Measurements from ENCODE around the gene KCNJ4. TPM values are rescaled to one million over a fixed set of nuclear protein-coding genes. Genes with fewer than 3 reads are reported as not detected.

KCNJ4 gene
- total and polyA plus RNA-seq, 10 of the 15 experiments (the other 5 are each of a cell fraction or from before 2014, with no cell fraction given) = not detected

DNA sequence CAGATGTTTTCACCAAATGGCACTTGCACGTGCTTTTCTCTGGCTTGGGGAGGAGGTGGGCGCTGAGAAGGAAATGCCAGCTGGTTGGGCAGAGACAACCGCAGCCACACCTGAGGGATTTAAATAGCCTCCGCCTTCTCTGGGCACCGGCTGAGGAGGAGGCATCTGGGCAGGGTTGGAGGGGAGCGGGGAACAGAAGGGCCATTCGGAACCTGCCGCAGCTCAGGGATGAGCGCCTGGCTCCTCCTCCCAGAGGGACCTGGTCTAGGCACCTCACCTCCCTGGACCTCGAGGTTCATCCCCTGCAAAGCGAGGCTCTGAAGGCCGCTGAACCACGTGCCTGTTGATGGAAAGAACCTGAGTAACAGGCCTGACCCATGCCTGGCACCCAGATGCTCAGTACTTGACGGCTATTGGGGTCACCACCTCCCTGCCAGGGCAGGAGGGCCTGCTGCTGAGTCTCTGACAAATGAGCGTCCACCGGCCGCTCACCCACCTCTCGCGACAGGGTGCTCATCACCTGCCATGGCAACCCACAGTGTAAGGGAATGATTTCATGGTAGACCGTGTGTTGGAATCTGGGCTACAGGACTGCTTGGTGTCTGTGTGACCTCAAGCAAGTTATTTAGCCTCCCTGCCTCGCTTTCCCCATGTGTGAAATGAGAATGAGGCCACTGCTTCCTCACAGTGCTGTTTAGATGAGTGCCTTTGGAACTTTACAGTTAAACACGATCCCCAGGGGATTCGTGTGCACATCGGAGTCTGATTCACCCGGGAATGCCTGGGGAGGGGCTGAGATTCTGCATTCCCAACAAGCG lies 10.9 kb upstream of the KCNJ4 start:
- peaks cover 4 to 12% of the 10 kb centered on the region in 2 experiments for H3K27me3 ChIP-seq (replicated peaks in 1 of 2; ENCODE audit: control insufficient read depth in 2 of 2, insufficient read depth in 2 of 2, low read length in 1 of 2)
- in situ Hi-C loops (cut with MboI) = no loop called here
- TF ChIP-seq, protein P1, sequence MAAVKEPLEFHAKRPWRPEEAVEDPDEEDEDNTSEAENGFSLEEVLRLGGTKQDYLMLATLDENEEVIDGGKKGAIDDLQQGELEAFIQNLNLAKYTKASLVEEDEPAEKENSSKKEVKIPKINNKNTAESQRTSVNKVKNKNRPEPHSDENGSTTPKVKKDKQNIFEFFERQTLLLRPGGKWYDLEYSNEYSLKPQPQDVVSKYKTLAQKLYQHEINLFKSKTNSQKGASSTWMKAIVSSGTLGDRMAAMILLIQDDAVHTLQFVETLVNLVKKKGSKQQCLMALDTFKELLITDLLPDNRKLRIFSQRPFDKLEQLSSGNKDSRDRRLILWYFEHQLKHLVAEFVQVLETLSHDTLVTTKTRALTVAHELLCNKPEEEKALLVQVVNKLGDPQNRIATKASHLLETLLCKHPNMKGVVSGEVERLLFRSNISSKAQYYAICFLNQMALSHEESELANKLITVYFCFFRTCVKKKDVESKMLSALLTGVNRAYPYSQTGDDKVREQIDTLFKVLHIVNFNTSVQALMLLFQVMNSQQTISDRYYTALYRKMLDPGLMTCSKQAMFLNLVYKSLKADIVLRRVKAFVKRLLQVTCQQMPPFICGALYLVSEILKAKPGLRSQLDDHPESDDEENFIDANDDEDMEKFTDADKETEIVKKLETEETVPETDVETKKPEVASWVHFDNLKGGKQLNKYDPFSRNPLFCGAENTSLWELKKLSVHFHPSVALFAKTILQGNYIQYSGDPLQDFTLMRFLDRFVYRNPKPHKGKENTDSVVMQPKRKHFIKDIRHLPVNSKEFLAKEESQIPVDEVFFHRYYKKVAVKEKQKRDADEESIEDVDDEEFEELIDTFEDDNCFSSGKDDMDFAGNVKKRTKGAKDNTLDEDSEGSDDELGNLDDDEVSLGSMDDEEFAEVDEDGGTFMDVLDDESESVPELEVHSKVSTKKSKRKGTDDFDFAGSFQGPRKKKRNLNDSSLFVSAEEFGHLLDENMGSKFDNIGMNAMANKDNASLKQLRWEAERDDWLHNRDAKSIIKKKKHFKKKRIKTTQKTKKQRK (IDR thresholded peaks at IDR 0.05; ENCODE audit: low read depth, low read length) = no peak
- no peak for TF ChIP-seq POLR2A (IDR thresholded peaks at IDR 0.05; ENCODE audit: low read depth, low read length)
- 0 out of 4 replicates have a peak, but pooled peaks of 1 of the 2 experiments have one; percentile 7 for TF ChIP-seq BHLHE40 (IDR thresholded peaks at IDR 0.05; ENCODE audit: borderline replicate concordance in 1 of 2, low read depth in 2 of 2, low read length in 1 of 2)
- TF ChIP-seq, protein P2, sequence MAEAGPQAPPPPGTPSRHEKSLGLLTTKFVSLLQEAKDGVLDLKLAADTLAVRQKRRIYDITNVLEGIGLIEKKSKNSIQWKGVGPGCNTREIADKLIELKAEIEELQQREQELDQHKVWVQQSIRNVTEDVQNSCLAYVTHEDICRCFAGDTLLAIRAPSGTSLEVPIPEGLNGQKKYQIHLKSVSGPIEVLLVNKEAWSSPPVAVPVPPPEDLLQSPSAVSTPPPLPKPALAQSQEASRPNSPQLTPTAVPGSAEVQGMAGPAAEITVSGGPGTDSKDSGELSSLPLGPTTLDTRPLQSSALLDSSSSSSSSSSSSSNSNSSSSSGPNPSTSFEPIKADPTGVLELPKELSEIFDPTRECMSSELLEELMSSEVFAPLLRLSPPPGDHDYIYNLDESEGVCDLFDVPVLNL (IDR thresholded peaks at IDR 0.05; ENCODE audit: low read depth, low read length) = no peak
- no peak overlapping the region for H3K4me2 ChIP-seq (ENCODE audit: control insufficient read depth, insufficient read depth)
- no peak overlapping the region for H3K4me3 ChIP-seq
- ChIA-PET POLR2A (no interaction called here), SMC1A (ENCODE audit: uncharacterized antibody, unreplicated experiment) (no interaction called here), CTCF (no interaction called here), RAD21 (ENCODE audit: unreplicated experiment) (no interaction called here)
- H3K9me3 ChIP-seq (replicated peaks; ENCODE audit: control insufficient read depth, insufficient read depth, low read length) = no peaks in the 10 kb centered on the region
- H3K27ac ChIP-seq (ENCODE audit: control insufficient read depth, insufficient read depth) = no peak overlapping the region
- H3K36me3 ChIP-seq (ENCODE audit: control insufficient read depth in 2 of 2, insufficient read depth in 2 of 2, low read length in 1 of 2) = no peaks in the 10 kb centered on the region
- H3K4me1 ChIP-seq (ENCODE audit: control insufficient read depth, insufficient read depth, low read length) = no peaks in the 10 kb centered on the region
- H3K79me2 ChIP-seq (ENCODE audit: control insufficient read depth, insufficient read depth, low read length) = no peaks in the 10 kb centered on the region
- BruUV-seq (replicated peaks) = no TSS peak
- DNase-seq (ENCODE audit: low read depth, low spot score) = no peak
- ATAC-seq = no peak
- no peak for FAIRE-seq
- no peaks in the 10 kb centered on the region for H4K20me1 ChIP-seq (ENCODE audit: control insufficient read depth, insufficient read depth)
- WGBS (ENCODE audit: insufficient coverage, insufficient replicate concordance, low lambda C conversion rate, missing lambda C conversion rate) = 54% methylated on average over 26 of the region's 26 CpGs
- no peak overlapping the region for H3K9ac ChIP-seq (ENCODE audit: control insufficient read depth, insufficient read depth, low read length)
- H2AFZ ChIP-seq (ENCODE audit: control insufficient read depth, low read depth, low read length) = no peak overlapping the region
- intact Hi-C loops (cut with micrococcal nuclease; ENCODE audit: unreplicated experiment) = no loop called here
